Kidney epithelial cell (primary cell): ENCODE data around the gene GATD1. TPM values are rescaled to one million over a fixed set of nuclear protein-coding genes. Genes with fewer than 3 reads are reported as not detected.

Source experiments
- DNase-seq: peaks from one replicate; pipeline ENCODE4 v3.0.0-alpha.2; 2010; ENCODE audit warnings: low read depth
- H3K27me3 ChIP-seq: 2 replicates; pipeline ENCODE4 v1.6.0; 2011; ENCODE audit warnings: low read length; ENCODE audit not compliant: control insufficient read depth, insufficient read depth
- H3K36me3 ChIP-seq: 2 replicates; pipeline ENCODE4 v1.5.1; 2011; ENCODE audit warnings: low read length; ENCODE audit not compliant: control insufficient read depth, insufficient read depth
- H3K4me3 ChIP-seq: 2 replicates; pipeline ENCODE4 v1.5.1; 2011; ENCODE audit warnings: low read depth, mild to moderate bottlenecking, control low read depth, low read length
- CTCF ChIP-seq: IDR thresholded peaks from 2 replicates; pipeline ENCODE4 v1.5.1; 2011; ENCODE audit warnings: mild to moderate bottlenecking, moderate library complexity, low read length, control low read depth, inconsistent platforms; ENCODE audit not compliant: insufficient read depth, poor library complexity, severe bottlenecking
- total RNA-seq: library from RNA; depleted of rRNA; stranded (reverse); fragments of >200 nt; gene quantifications from 2 replicates; pipeline ENCODE4 v1.2.3, GENCODE V29; 2015

The GATD1 gene
- total RNA-seq, 1 donor from 2014 or later = 27.6 TPM

- Histone ChIP-seq H3K36me3 (no peaks in the 10 kb centered on the region), H3K27me3 (no peaks in the 10 kb centered on the region), H3K4me3 (peak overlapping the region; percentile 71)
- TF ChIP-seq CTCF = no peak
- DNase-seq = no peak
These were observed 20.2 kb upstream of the GATD1 start for GRCh38 chr11:797296-798092.

GRCh38 chr11:796565-797295 is 19.4 kb upstream of the GATD1 start:
- TF ChIP-seq CTCF = no peak
- H3K27me3 ChIP-seq = no peaks in the 10 kb centered on the region
- peak overlapping the region; percentile 71 for H3K4me3 ChIP-seq
- no peaks in the 10 kb centered on the region for H3K36me3 ChIP-seq
- no peak for DNase-seq

GRCh38 chr11:795634-796564 is 18.6 kb upstream of the GATD1 start:
- H3K4me3 ChIP-seq = peak overlapping the region; percentile 52
- no peaks in the 10 kb centered on the region for H3K27me3 ChIP-seq
- TF ChIP-seq CTCF = no peak
- H3K36me3 ChIP-seq = no peaks in the 10 kb centered on the region
- DNase-seq = no peak

GRCh38 chr11:794766-795633 is 17.7 kb upstream of the GATD1 start:
- no peak for TF ChIP-seq CTCF

More at GRCh38 chr11:794766-795633, 17.7 kb upstream of the GATD1 start:
- Histone ChIP-seq H3K27me3 (peaks cover 1% of the 10 kb centered on the region), H3K4me3 (peak overlapping the region; percentile 52), H3K36me3 (no peaks in the 10 kb centered on the region)
- no peak for DNase-seq
